ENCODE results near the gene FAM118B. TPM values are rescaled to one million over a fixed set of nuclear protein-coding genes. Genes with fewer than 3 reads are reported as not detected.
A peak's percentile ranks its signal among the peaks of the same experiment; 100 is the strongest.

FAM118B gene
- total and polyA plus RNA-seq, 8 donors, result 2.5 to 9.0 (median 3.7) TPM

GRCh38 chr11:126214441-126214840 lies 2.9 kb downstream of the FAM118B start:
- intact Hi-C loops (cut with DNase I), result no loop called here
- Histone ChIP-seq H3K36me3 (no peaks in the 10 kb centered on the region), H3K27ac (peak overlapping the region in 1 of 4 donors; percentile 25), H3K27me3 (no peaks in the 10 kb centered on the region), H3K4me3 (no peak overlapping the region), H3K9me3 (no peaks in the 10 kb centered on the region), H3K4me1 (peaks cover 0 to 24% (median 9%) of the 10 kb centered on the region in 3 donors)
- 25 to 56% methylated on average over 2 of the region's 2 CpGs for whole genome bisulfite sequencing, 2 donors
- no peak for FAIRE-seq
- TF ChIP-seq, protein P1, sequence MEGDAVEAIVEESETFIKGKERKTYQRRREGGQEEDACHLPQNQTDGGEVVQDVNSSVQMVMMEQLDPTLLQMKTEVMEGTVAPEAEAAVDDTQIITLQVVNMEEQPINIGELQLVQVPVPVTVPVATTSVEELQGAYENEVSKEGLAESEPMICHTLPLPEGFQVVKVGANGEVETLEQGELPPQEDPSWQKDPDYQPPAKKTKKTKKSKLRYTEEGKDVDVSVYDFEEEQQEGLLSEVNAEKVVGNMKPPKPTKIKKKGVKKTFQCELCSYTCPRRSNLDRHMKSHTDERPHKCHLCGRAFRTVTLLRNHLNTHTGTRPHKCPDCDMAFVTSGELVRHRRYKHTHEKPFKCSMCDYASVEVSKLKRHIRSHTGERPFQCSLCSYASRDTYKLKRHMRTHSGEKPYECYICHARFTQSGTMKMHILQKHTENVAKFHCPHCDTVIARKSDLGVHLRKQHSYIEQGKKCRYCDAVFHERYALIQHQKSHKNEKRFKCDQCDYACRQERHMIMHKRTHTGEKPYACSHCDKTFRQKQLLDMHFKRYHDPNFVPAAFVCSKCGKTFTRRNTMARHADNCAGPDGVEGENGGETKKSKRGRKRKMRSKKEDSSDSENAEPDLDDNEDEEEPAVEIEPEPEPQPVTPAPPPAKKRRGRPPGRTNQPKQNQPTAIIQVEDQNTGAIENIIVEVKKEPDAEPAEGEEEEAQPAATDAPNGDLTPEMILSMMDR (IDR thresholded peaks at IDR 0.05), result no peak
- ATAC-seq, result no peak
- no peak for DNase-seq

GRCh38 chr11:126214841-126215240 lies 3.3 kb downstream of the FAM118B start:
- 28 to 31% methylated on average over 6 of the region's 6 CpGs for WGBS, 2 donors
- intact Hi-C loops (cut with DNase I), result no loop called here
- H3K4me1 ChIP-seq, result peaks cover 0 to 24% (median 9%) of the 10 kb centered on the region in 3 donors
- TF ChIP-seq, protein P1 (IDR thresholded peaks at IDR 0.05), result no peak
- H3K27me3 ChIP-seq, result no peaks in the 10 kb centered on the region
- no peaks in the 10 kb centered on the region for H3K9me3 ChIP-seq
- H3K36me3 ChIP-seq, result no peaks in the 10 kb centered on the region
- no peak for DNase-seq
- FAIRE-seq, result peak; percentile 51
- peak overlapping the region in 1 of 4 donors; percentile 25 for H3K27ac ChIP-seq
- ATAC-seq, result no peak
- no peak overlapping the region for H3K4me3 ChIP-seq

DNA sequence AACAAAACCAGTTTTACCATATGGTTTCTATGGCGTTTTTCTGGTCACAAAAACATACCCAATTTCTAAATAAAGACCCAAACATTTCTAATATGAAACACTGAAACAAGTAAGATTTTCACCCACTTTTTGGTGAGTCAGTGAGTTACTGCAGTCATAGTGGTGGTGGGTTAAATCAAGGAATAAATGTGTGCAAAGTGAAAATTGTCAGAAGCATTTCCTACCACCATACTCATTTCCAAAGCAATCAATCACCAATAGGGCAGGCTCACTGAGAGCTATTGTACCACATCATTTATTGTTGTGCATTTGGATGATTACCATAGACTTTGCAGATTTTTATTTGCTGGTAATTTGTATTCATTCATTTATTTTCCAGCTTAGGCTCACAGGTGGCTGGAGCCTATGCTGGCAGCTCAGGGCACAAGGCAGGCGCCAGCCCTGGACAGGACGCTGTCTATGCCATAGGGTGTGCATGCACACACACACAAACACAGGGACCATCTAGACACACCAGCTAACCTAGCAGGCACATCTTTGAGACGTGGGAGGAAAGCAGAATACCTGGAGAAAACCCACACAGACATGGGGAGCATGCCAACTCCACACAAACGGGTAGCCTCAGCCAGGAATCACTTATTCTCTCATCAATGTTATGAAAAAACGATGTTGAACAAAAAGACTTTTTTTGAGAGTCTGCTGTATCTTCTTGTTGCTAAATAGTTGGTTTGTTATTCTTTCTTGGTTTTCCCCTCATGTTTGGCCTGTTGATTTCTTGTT lies 5.1 kb downstream of the FAM118B start:
- ATAC-seq (no peak), DNase-seq (no peak), FAIRE-seq (no peak)
- H3K27me3 ChIP-seq, result no peaks in the 10 kb centered on the region
- TF ChIP-seq, protein P1 (IDR thresholded peaks at IDR 0.05), result no peak
- H3K36me3 ChIP-seq, result no peaks in the 10 kb centered on the region
- intact Hi-C loops (cut with DNase I), result no loop called here
- H3K4me1 ChIP-seq, result peaks cover 0 to 19% (median 9%) of the 10 kb centered on the region in 3 donors
- 73 to 81% methylated on average over 6 of the region's 6 CpGs for WGBS, 2 donors
- no peak overlapping the region for H3K27ac ChIP-seq
- no peaks in the 10 kb centered on the region for H3K9me3 ChIP-seq
- H3K4me3 ChIP-seq, result no peak overlapping the region

- DNase-seq (no peak), FAIRE-seq (no peak), ATAC-seq (peak in 2 of 4 donors; percentile 38 to 44)
- TF ChIP-seq, protein P1 (IDR thresholded peaks at IDR 0.05), result no peak
- no peaks in the 10 kb centered on the region for H3K36me3 ChIP-seq
- no peak overlapping the region for H3K27ac ChIP-seq
- intact Hi-C loops (cut with DNase I), result no loop called here
- peaks cover 0 to 17% (median 9%) of the 10 kb centered on the region in 3 donors for H3K4me1 ChIP-seq
- no peak overlapping the region for H3K4me3 ChIP-seq
- no peaks in the 10 kb centered on the region for H3K9me3 ChIP-seq
- 69 to 71% methylated on average over 1 of the region's 1 CpG for WGBS, 2 donors
- H3K27me3 ChIP-seq, result no peaks in the 10 kb centered on the region
These were observed 5.9 kb downstream of the FAM118B start for GRCh38 chr11:126217491-126217890.

DNA sequence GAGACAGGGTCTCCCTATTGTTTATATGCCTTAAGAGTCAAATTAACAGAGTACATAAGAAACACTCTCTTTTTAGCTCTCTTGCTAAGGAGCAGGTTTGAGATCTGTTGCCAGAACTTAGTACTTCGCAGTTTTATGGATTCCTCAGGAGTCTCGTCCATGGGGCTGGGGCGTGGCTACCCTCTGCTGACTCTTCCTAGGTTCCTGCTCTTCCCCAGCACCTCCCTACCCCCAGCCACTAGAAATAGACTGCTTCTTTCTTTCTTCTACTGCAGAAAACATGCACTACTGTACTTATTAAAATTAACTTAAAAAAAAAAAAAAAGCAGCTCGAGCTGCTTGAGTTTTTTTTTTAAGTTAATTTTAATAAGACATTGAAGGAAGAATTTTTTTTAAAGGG lies 8.0 kb downstream of the FAM118B start:
- no peak for DNase-seq

More for the DNA sequence above, 8.0 kb downstream of the FAM118B start:
- Histone ChIP-seq H3K36me3 (no peaks in the 10 kb centered on the region), H3K27me3 (no peaks in the 10 kb centered on the region), H3K4me1 (peaks cover 0 to 10% (median 6%) of the 10 kb centered on the region in 3 donors), H3K27ac (no peak overlapping the region), H3K9me3 (no peaks in the 10 kb centered on the region), H3K4me3 (no peak overlapping the region)
- intact Hi-C loops (cut with DNase I), result no loop called here
- TF ChIP-seq, protein P1 (IDR thresholded peaks at IDR 0.05), result no peak
- FAIRE-seq, result no peak
- ATAC-seq, result no peak
- WGBS, 2 donors, result 80 to 82% methylated on average over 4 of the region's 4 CpGs
